ENCODE measurements around the gene ZNF823.

DNA sequence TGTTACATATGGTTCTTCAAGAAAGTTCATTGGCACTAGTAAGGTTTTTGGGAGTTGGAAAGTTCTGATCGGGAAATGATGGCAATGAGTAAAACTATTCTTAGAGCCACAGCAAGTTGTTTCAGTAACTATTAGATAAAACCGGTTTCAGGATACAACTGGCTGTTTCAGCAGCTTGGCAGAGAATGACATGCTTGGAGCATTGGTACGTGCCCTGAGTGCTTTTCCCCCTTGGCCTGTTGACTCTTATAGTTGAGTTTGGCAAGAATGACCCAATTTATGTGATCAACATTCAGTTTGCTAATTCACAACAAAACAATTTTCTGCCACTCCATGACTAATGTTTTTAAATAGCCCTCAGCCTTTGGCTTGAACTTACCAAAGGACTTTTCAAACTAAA is 48.8 kb upstream of the ZNF823 start:
- TF ChIP-seq, protein P1, sequence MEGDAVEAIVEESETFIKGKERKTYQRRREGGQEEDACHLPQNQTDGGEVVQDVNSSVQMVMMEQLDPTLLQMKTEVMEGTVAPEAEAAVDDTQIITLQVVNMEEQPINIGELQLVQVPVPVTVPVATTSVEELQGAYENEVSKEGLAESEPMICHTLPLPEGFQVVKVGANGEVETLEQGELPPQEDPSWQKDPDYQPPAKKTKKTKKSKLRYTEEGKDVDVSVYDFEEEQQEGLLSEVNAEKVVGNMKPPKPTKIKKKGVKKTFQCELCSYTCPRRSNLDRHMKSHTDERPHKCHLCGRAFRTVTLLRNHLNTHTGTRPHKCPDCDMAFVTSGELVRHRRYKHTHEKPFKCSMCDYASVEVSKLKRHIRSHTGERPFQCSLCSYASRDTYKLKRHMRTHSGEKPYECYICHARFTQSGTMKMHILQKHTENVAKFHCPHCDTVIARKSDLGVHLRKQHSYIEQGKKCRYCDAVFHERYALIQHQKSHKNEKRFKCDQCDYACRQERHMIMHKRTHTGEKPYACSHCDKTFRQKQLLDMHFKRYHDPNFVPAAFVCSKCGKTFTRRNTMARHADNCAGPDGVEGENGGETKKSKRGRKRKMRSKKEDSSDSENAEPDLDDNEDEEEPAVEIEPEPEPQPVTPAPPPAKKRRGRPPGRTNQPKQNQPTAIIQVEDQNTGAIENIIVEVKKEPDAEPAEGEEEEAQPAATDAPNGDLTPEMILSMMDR (IDR thresholded peaks at IDR 0.05): no peak
- TF ChIP-seq POLR2AphosphoS5 (IDR thresholded peaks at IDR 0.05): no peak
- no peak for TF ChIP-seq POLR2A (IDR thresholded peaks at IDR 0.05)
- TF ChIP-seq EP300 (IDR thresholded peaks at IDR 0.05): no peak
